H9 (cell line): Measurements from ENCODE around the gene LDB2. TPM values are rescaled to one million over a fixed set of nuclear protein-coding genes. Genes with fewer than 3 reads are reported as not detected.

ENCODE experiments used
- DNase-seq: peaks from one replicate; pipeline ENCODE4 v3.0.0-alpha.2; 2017
- H2AFZ ChIP-seq: one replicate; pipeline ENCODE4 v1.6.1; 2013; ENCODE audit warnings: mild to moderate bottlenecking, low read length, control low read depth, moderate library complexity
- H2AK5ac ChIP-seq: 2 replicates; pipeline ENCODE4 v1.6.1; 2013; ENCODE audit warnings: low read length, control low read depth, mixed read lengths; ENCODE audit not compliant: insufficient read length
- H2BK120ac ChIP-seq: one replicate; pipeline ENCODE4 v1.6.1; 2013; ENCODE audit warnings: low read depth, mild to moderate bottlenecking, low read length, control low read depth, inconsistent platforms; ENCODE audit not compliant: poor library complexity, severe bottlenecking
- H2BK12ac ChIP-seq: 2 replicates; pipeline ENCODE4 v1.6.1; 2013; ENCODE audit warnings: low read length, control low read depth, mixed read lengths, low read depth; ENCODE audit not compliant: insufficient read length
- H2BK15ac ChIP-seq: 2 replicates; pipeline ENCODE4 v1.6.1; 2013; ENCODE audit warnings: low read depth, low read length, control low read depth
- H2BK20ac ChIP-seq: one replicate; pipeline ENCODE4 v1.6.1; 2013; ENCODE audit warnings: low read depth, mild to moderate bottlenecking, low read length, control low read depth, inconsistent platforms; ENCODE audit not compliant: poor library complexity, severe bottlenecking
- H2BK5ac ChIP-seq: 2 replicates; pipeline ENCODE4 v1.6.1; 2013; ENCODE audit warnings: low read length, control low read depth, mixed read lengths; ENCODE audit not compliant: insufficient read length
- H3K14ac ChIP-seq: 2 replicates; pipeline ENCODE4 v1.6.1; 2013; ENCODE audit warnings: low read length, control low read depth; ENCODE audit not compliant: insufficient read depth
- H3K18ac ChIP-seq: 2 replicates; pipeline ENCODE4 v1.6.1; 2013; ENCODE audit warnings: low read depth, mild to moderate bottlenecking, mixed read lengths, low read length, control low read depth; ENCODE audit not compliant: insufficient read length
- H3K23ac ChIP-seq: 2 replicates; pipeline ENCODE4 v1.6.1; 2013; ENCODE audit warnings: low read length, control low read depth, mixed read lengths, low read depth; ENCODE audit not compliant: insufficient read length
- H3K23me2 ChIP-seq: 2 replicates; pipeline ENCODE4 v1.6.1; 2013; ENCODE audit warnings: low read depth, mild to moderate bottlenecking, mixed read lengths, low read length, control low read depth; ENCODE audit not compliant: insufficient read length, poor library complexity, severe bottlenecking
- H3K27ac ChIP-seq: 2 replicates; pipeline ENCODE4 v1.5.1; 2013; ENCODE audit warnings: low read length, control low read depth, mixed read lengths, low read depth; ENCODE audit not compliant: insufficient read length
- H3K27me3 ChIP-seq: 2 replicates; pipeline ENCODE4 v1.6.1; 2013; ENCODE audit warnings: low read length, control low read depth, inconsistent platforms; ENCODE audit not compliant: insufficient read depth
- H3K4ac ChIP-seq: 2 replicates; pipeline ENCODE4 v1.6.1; 2013; ENCODE audit warnings: low read depth, mild to moderate bottlenecking, control low read depth, inconsistent platforms, low read length, moderate library complexity
- H3K4me1 ChIP-seq: 2 replicates; pipeline ENCODE4 v1.6.1; 2013; ENCODE audit warnings: low read length, control low read depth, inconsistent platforms; ENCODE audit not compliant: insufficient read depth
- H3K4me2 ChIP-seq: 2 replicates; pipeline ENCODE4 v1.6.1; 2013; ENCODE audit warnings: low read length, control low read depth, mixed read lengths; ENCODE audit not compliant: insufficient read length, insufficient read depth
- H3K56ac ChIP-seq: 2 replicates; pipeline ENCODE4 v1.6.1; 2013; ENCODE audit warnings: low read depth, mild to moderate bottlenecking, mixed read lengths, low read length, control low read depth; ENCODE audit not compliant: insufficient read length
- H3K79me1 ChIP-seq: 2 replicates; pipeline ENCODE4 v1.6.1; 2013; ENCODE audit warnings: low read depth, mild to moderate bottlenecking, moderate library complexity, low read length, control low read depth, inconsistent platforms; ENCODE audit not compliant: insufficient read depth, poor library complexity, severe bottlenecking
- H3K79me2 ChIP-seq: 2 replicates; pipeline ENCODE4 v1.6.1; 2013; ENCODE audit warnings: low read length, control low read depth, inconsistent platforms; ENCODE audit not compliant: insufficient read depth
- H3K9ac ChIP-seq: 2 replicates; pipeline ENCODE4 v1.6.1; 2013; ENCODE audit warnings: low read length, control low read depth, mixed read lengths; ENCODE audit not compliant: insufficient read length; ENCODE audit errors: extremely low read depth
- H3K9me3 ChIP-seq: one replicate; pipeline ENCODE4 v1.6.1; 2013; ENCODE audit warnings: low read depth, low read length, inconsistent platforms; ENCODE audit not compliant: control insufficient read depth
- H3T11ph ChIP-seq: one replicate; pipeline ENCODE4 v1.6.1; 2013; ENCODE audit warnings: mild to moderate bottlenecking, low read length, control low read depth, inconsistent platforms
- H4K20me1 ChIP-seq: one replicate; pipeline ENCODE4 v1.6.1; 2013; ENCODE audit not compliant: control insufficient read depth, insufficient read length, insufficient read depth
- H4K5ac ChIP-seq: 2 replicates; pipeline ENCODE4 v1.6.1; 2013; ENCODE audit warnings: low read depth, mild to moderate bottlenecking, mixed read lengths, low read length, control low read depth; ENCODE audit not compliant: insufficient read length
- H4K8ac ChIP-seq: replicated peaks from 2 replicates; pipeline ENCODE4 v1.6.1; 2013; ENCODE audit warnings: low read length, control low read depth, mixed read lengths, low read depth; ENCODE audit not compliant: insufficient read length
- H4K91ac ChIP-seq: 2 replicates; pipeline ENCODE4 v1.6.1; 2013; ENCODE audit warnings: low read depth, mild to moderate bottlenecking, moderate library complexity, mixed read lengths, low read length, control low read depth; ENCODE audit not compliant: insufficient read length
- H3K27ac Mint-ChIP-seq, 3 experiments: 2 replicates in 2 of 3; 3 replicates in 1 of 3; pipeline ENCODE4 v1.8.0; 2020 to 2021; ENCODE audit warnings: mixed read lengths in 3 of 3, mild to moderate bottlenecking in 1 of 3, moderate library complexity in 1 of 3
- H3K27me3 Mint-ChIP-seq: 2 replicates; pipeline ENCODE4 v1.8.0; 2021; ENCODE audit warnings: low read depth, mild to moderate bottlenecking, moderate library complexity, mixed read lengths
- H3K36me3 Mint-ChIP-seq, 3 experiments: 2 replicates in 2 of 3; 3 replicates in 1 of 3; pipeline ENCODE4 v1.8.0; 2020 to 2021; ENCODE audit warnings: low read depth in 3 of 3, mixed read lengths in 3 of 3; ENCODE audit not compliant: insufficient read depth in 1 of 3
- H3K4me1 Mint-ChIP-seq, 2 experiments: 2 replicates each; pipeline ENCODE4 v1.8.0; 2020; ENCODE audit warnings: mixed read lengths in 2 of 2
- H3K4me3 Mint-ChIP-seq, 2 experiments: 2 replicates in 1 of 2; 3 replicates in 1 of 2; pipeline ENCODE4 v1.8.0; 2020 to 2021; ENCODE audit warnings: mild to moderate bottlenecking in 2 of 2, mixed read lengths in 2 of 2, moderate library complexity in 1 of 2
- H3K9me3 Mint-ChIP-seq, 2 experiments: 2 replicates in 1 of 2; 3 replicates in 1 of 2; pipeline ENCODE4 v1.8.0; 2020; ENCODE audit warnings: mild to moderate bottlenecking in 2 of 2, mixed read lengths in 2 of 2, moderate library complexity in 1 of 2
- CTCF ChIP-seq: fragments of 200-600 bp; sonication (generic); conservative IDR thresholded peaks from 3 replicates; pipeline ENCODE4 v1.8.0; 2021; ENCODE audit warnings: antibody characterized with exemption, mild to moderate bottlenecking
- WGBS: extraction: QIAGEN DNeasy Blood & Tissue Kit; methylation state at CpG from one replicate; pipeline ENCODE4 v1.1.7; 2013; ENCODE audit warnings: missing lambda C conversion rate, low lambda C conversion rate, mixed read lengths; ENCODE audit not compliant: insufficient read length; ENCODE audit errors: extremely low coverage; 5-methylcytosine and 5-hydroxymethylcytosine counted together
- total RNA-seq: library from RNA; stranded (reverse); gene quantifications from 2 replicates; pipeline ENCODE4 v1.2.1, GENCODE V29; 2021

The LDB2 gene
- total RNA-seq, 1 experiment from 2014 or later, result 22.5 TPM

DNA sequence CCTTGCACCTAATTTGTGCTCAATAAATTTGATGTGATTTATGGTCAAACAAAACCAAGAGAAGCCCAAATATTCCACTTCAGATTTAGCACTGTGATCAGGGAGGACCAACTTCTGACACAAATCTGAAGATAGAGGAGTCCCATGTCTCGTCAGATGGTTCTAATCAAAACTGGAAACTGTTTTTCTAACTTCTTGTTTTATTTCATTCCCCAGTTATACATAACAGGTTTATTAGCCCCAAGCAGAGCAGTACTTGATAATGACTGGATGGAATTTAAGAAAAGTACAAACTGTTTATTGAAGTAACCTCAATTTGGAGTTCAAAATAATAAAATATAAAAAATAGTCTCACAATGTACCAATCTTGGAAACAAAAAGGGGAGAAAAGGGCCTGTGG, 310.3 kb downstream of the LDB2 start:
- no peak overlapping the region for H4K8ac ChIP-seq
- H3K9ac ChIP-seq, result no peak overlapping the region
- no peak overlapping the region for H3K14ac ChIP-seq
- no peaks in the 10 kb centered on the region for H3K23me2 ChIP-seq
- H3T11ph ChIP-seq, result no peak overlapping the region
- H2BK120ac ChIP-seq, result no peak overlapping the region
- no peak overlapping the region for H3K23ac ChIP-seq
- H3K79me1 ChIP-seq, result no peaks in the 10 kb centered on the region
- H3K27ac ChIP-seq, result no peak overlapping the region
- H3K27me3 ChIP-seq, result no peaks in the 10 kb centered on the region; the same call in 1 of the 2 replicates
- H3K9me3 ChIP-seq, result no peaks in the 10 kb centered on the region
- TF ChIP-seq CTCF, result no peak
- no peak overlapping the region for H3K56ac ChIP-seq
- no peak overlapping the region for H2BK12ac ChIP-seq
- Mint-ChIP-seq H3K9me3 (no peaks in the 10 kb centered on the region), H3K27me3 (no peaks in the 10 kb centered on the region; the same call in 1 of the 2 replicates), H3K4me1 (peaks cover 18 to 20% of the 10 kb centered on the region in 2 experiments), H3K27ac (no peak overlapping the region), H3K4me3 (no peak overlapping the region), H3K36me3 (peaks cover 0 to 11% (median 4%) of the 10 kb centered on the region in 3 experiments; a peak in 4 of 7 replicates)
- H3K4ac ChIP-seq, result no peak overlapping the region
- no peaks in the 10 kb centered on the region; the same call in 1 of the 2 replicates for H3K79me2 ChIP-seq
- no peak overlapping the region for H3K4me2 ChIP-seq
- H2BK5ac ChIP-seq, result no peak overlapping the region
- H3K4me1 ChIP-seq, result no peaks in the 10 kb centered on the region
- no peak overlapping the region for H2AK5ac ChIP-seq
- no peak overlapping the region for H2BK20ac ChIP-seq
- no peak overlapping the region for H4K91ac ChIP-seq
- H2AFZ ChIP-seq, result no peak overlapping the region
- no CpG with 5 or more reads among the region's 1 CpG for WGBS
- H3K18ac ChIP-seq, result no peak overlapping the region
- H4K5ac ChIP-seq, result no peak overlapping the region
- no peaks in the 10 kb centered on the region for H4K20me1 ChIP-seq
- no peak for DNase-seq
- no peak overlapping the region for H2BK15ac ChIP-seq
